Suprapubic skin (tissue), 4 donors: Measurements from ENCODE around the gene CCDC191. TPM values are rescaled to one million over a fixed set of nuclear protein-coding genes. Genes with fewer than 3 reads are reported as not detected.

ENCODE experiments used
- DNase-seq, 2 donors: peaks; one replicate each; pipeline ENCODE4 v3.0.0-alpha.2; 2019; ENCODE audit warnings: low spot score in 2 of 2
- H3K27ac ChIP-seq: fragments of 200-600 bp; sonication (generic); one replicate; pipeline ENCODE4 v1.5.1; 2019
- H3K27me3 ChIP-seq: fragments of 200-600 bp; sonication (generic); one replicate; pipeline ENCODE4 v1.5.1; 2019
- H3K36me3 ChIP-seq: fragments of 200-600 bp; sonication (generic); one replicate; pipeline ENCODE4 v1.5.1; 2019
- H3K4me1 ChIP-seq: fragments of 200-600 bp; sonication (generic); one replicate; pipeline ENCODE4 v1.5.1; 2019
- H3K4me3 ChIP-seq: fragments of 200-600 bp; sonication (generic); one replicate; pipeline ENCODE4 v1.5.1; 2019; ENCODE audit warnings: mild to moderate bottlenecking
- H3K9me3 ChIP-seq: fragments of 200-600 bp; sonication (generic); one replicate; pipeline ENCODE4 v1.5.1; 2019
- EP300 ChIP-seq: sonication (generic); formaldehyde crosslinking; IDR thresholded peaks from one replicate; pipeline ENCODE4 v1.6.1; 2017; ENCODE audit warnings: antibody characterized with exemption
- POLR2A ChIP-seq, 2 donors: fragments of 450-650 bp; IDR thresholded peaks; one replicate each; pipeline ENCODE4 v1.6.1; 2017; ENCODE audit warnings: antibody characterized with exemption in 2 of 2, mild to moderate bottlenecking in 2 of 2, moderate library complexity in 2 of 2
- POLR2AphosphoS5 ChIP-seq, 3 donors: sonication (generic); formaldehyde crosslinking; IDR thresholded peaks; one replicate each; pipeline ENCODE4 v1.6.1; 2017; ENCODE audit warnings: antibody characterized with exemption in 3 of 3
- WGBS: methylation state at CpG from one replicate; pipeline ENCODE4 v1.1.5; 2018; 5-methylcytosine and 5-hydroxymethylcytosine counted together
- total RNA-seq, 4 donors: library from RNA; depleted of rRNA; stranded (reverse); fragments of >200 nt; gene quantifications; one replicate each; pipeline ENCODE4 v1.1.0, GENCODE V29; 2016
- TF ChIP-seq, protein P1 (sequence below), 2 donors: fragments of 200-600 bp in 1 of 2; fragments of 450-650 bp in 1 of 2; sonication (generic) in 1 of 2; IDR thresholded peaks; one replicate each; pipeline ENCODE4 v1.5.1; 2016 to 2019; ENCODE audit warnings: antibody characterized with exemption in 2 of 2, mild to moderate bottlenecking in 1 of 2, moderate library complexity in 1 of 2

Gene CCDC191
- total RNA-seq, 4 donors from 2014 or later, result 2.6 to 10.9 (median 4.8) TPM

DNA sequence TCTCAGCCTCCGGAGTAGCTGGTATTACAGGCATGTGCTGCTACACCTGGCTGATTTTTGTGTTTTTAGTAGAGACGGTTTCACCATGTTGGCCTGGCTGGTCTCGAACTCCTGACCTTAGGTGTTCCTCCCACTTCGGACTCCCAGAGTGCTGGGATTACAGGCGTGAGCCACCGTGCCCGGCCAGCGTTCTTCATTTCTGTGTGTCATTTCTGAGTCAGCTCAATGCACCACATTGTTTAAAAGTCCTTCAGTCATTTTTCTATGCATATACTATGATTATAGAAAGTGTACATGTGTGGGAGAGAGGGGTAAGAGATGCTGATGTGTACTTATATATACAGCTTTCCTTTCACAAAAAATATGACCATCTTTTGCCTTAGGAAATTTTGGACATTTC is 2.3 kb upstream of the CCDC191 start:
- Histone ChIP-seq H3K27me3 (no peaks in the 10 kb centered on the region), H3K4me1 (peaks cover 23% of the 10 kb centered on the region), H3K36me3 (no peaks in the 10 kb centered on the region), H3K27ac (no peak overlapping the region), H3K4me3 (no peak overlapping the region), H3K9me3 (no peaks in the 10 kb centered on the region)
- TF ChIP-seq POLR2A (IDR thresholded peaks at IDR 0.05) (no peak), POLR2AphosphoS5 (IDR thresholded peaks at IDR 0.05) (no peak), EP300 (no peak)
- TF ChIP-seq, protein P1, sequence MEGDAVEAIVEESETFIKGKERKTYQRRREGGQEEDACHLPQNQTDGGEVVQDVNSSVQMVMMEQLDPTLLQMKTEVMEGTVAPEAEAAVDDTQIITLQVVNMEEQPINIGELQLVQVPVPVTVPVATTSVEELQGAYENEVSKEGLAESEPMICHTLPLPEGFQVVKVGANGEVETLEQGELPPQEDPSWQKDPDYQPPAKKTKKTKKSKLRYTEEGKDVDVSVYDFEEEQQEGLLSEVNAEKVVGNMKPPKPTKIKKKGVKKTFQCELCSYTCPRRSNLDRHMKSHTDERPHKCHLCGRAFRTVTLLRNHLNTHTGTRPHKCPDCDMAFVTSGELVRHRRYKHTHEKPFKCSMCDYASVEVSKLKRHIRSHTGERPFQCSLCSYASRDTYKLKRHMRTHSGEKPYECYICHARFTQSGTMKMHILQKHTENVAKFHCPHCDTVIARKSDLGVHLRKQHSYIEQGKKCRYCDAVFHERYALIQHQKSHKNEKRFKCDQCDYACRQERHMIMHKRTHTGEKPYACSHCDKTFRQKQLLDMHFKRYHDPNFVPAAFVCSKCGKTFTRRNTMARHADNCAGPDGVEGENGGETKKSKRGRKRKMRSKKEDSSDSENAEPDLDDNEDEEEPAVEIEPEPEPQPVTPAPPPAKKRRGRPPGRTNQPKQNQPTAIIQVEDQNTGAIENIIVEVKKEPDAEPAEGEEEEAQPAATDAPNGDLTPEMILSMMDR (IDR thresholded peaks at IDR 0.05), result no peak
- DNase-seq, result no peak
- 95% methylated on average over 8 of the region's 8 CpGs for WGBS

DNA sequence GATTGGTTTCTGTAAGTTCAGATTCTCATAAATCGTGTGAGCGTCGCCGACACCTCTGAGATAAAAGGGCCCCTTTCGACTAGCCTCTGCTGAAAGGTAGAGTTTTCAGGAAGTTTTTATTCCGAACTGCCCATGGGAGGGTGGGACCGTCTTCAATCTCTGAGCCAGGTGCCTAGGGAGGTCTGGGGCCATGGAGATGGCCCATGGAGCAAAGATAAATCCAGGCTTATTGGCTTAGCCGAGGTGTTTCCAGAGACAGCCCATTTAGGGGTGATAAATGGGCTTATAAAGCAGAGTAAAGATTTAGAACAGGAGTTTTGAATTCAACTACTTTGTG is 653 bp upstream of the CCDC191 start:
- peak overlapping the region; percentile 66 for H3K27ac ChIP-seq
- TF ChIP-seq POLR2AphosphoS5 (IDR thresholded peaks at IDR 0.05) (no peak), EP300 (no peak)
- WGBS, result 0% methylated on average over 8 of the region's 8 CpGs
- H3K36me3 ChIP-seq, result no peaks in the 10 kb centered on the region
- no peaks in the 10 kb centered on the region for H3K27me3 ChIP-seq
- H3K4me1 ChIP-seq, result peaks cover 23% of the 10 kb centered on the region
- H3K9me3 ChIP-seq, result no peaks in the 10 kb centered on the region
- DNase-seq, result no peak
- peak overlapping the region; percentile 71 for H3K4me3 ChIP-seq

DNA sequence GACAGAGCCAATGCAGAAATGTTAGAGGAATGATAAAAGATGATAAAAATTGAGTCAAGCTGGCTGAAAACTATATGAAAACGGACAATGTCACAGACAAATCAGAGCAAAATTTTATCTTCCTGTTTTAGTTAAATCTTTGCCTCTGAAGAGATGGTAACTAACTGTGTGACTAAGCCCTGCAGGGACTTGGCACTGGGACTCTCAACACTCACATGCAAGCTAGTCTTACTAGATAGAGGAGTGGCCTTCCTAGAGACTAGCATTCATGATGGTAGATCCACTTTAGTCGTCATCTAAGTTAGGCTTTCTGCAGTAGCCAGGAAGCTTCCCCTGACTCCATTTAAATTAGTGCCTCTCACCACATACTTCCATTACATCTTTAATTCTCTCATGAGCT is 4.1 kb downstream of the CCDC191 start:
- Histone ChIP-seq H3K4me3 (no peak overlapping the region), H3K36me3 (no peaks in the 10 kb centered on the region), H3K27me3 (no peaks in the 10 kb centered on the region), H3K27ac (no peak overlapping the region), H3K9me3 (no peaks in the 10 kb centered on the region), H3K4me1 (peaks cover 11% of the 10 kb centered on the region)
- WGBS, result 98% methylated on average over 2 of the region's 2 CpGs
- no peak for TF ChIP-seq EP300
- no peak for TF ChIP-seq POLR2AphosphoS5 (IDR thresholded peaks at IDR 0.05)
- TF ChIP-seq POLR2A (IDR thresholded peaks at IDR 0.05), result no peak
- DNase-seq, result no peak

DNA sequence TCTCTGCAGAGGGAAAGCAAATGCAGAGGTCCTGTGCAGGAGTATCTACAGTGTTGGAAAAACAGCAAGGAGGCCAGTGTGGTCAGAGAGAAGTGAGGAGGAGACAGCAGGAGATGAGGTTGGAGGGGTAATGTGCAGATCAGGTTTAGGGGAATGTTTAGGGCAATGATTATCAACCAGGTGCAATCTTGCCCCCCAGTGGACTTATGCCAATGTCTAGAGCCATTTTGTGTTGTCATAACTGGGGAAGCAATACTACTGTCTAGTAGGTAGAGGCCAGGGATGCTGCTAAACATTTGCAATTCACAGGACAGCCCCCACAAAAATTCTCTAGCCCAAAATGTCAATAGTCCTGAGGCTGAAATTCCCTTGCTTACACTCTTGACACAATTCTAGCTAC is 13.1 kb downstream of the CCDC191 start:
- no peak for DNase-seq
- no peaks in the 10 kb centered on the region for H3K9me3 ChIP-seq
- TF ChIP-seq POLR2A (IDR thresholded peaks at IDR 0.05), result no peak
- TF ChIP-seq, protein P1 (IDR thresholded peaks at IDR 0.05), result no peak
- no peaks in the 10 kb centered on the region for H3K4me1 ChIP-seq
- no peak overlapping the region for H3K27ac ChIP-seq
- no peaks in the 10 kb centered on the region for H3K27me3 ChIP-seq
- H3K4me3 ChIP-seq, result no peak overlapping the region
- peaks cover 5% of the 10 kb centered on the region for H3K36me3 ChIP-seq

DNA sequence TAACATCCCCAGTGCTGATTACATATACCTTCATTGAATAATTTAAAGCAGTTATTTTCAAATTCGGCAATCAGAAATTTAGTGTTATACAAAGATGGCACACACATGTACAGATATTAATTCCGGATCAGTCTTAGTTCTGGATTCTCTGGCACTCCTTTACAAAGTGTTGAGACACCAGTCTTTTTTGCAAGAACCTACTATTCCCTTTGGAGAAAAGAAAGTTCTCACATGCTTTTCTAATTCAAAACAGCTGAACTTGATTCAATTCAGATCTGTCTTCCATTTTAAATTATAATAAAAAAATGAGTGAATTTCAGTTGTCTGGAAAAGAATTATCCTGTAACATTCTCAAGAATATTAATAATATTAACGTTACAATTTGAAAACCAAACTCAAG is 20.4 kb downstream of the CCDC191 start:
- H3K36me3 ChIP-seq, result peaks cover 15% of the 10 kb centered on the region
- 80% methylated on average over 3 of the region's 3 CpGs for WGBS
- TF ChIP-seq EP300 (no peak), POLR2A (IDR thresholded peaks at IDR 0.05) (no peak), POLR2AphosphoS5 (IDR thresholded peaks at IDR 0.05) (no peak)
- TF ChIP-seq, protein P1 (IDR thresholded peaks at IDR 0.05), result no peak

DNA sequence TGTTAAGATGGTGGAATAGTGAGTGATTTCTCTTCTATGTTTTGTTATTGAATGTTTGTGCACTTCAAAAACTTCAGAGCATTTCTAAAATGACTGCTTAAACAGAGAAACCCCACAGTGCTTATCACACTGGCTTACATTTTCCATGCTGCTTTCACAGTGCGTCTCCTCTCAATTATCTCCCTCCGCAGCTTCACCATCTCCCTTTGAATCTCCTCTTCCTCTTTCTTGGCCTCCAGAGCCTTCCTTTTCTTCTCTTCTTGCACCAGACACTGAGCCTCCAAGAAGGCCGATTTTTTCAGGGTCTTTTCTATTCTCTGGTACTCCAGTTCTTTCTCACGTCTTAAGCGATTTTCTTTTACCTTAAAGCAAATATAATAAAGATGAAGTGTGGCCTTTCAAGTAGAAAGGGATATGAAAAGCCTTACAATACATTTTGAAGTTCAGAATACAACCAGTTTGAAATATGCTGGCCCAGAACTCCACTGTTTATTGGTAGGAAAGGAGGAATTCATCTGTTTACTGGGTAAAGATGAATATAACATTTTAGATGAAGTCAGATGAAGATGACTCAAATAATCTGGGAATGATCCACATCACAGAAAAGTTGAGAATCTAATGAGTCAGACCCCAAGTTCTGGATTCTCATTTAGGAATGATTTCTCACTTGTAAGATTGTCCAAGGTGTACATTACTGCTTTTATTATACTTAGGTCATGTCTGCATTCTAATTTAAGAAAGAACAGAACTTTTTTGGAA is 21.4 kb downstream of the CCDC191 start:
- H3K27me3 ChIP-seq, result no peaks in the 10 kb centered on the region
- TF ChIP-seq POLR2A (IDR thresholded peaks at IDR 0.05) (no peak), EP300 (no peak), POLR2AphosphoS5 (IDR thresholded peaks at IDR 0.05) (no peak)
- TF ChIP-seq, protein P1 (IDR thresholded peaks at IDR 0.05), result no peak
- H3K4me3 ChIP-seq, result no peak overlapping the region
- H3K4me1 ChIP-seq, result no peaks in the 10 kb centered on the region
- H3K36me3 ChIP-seq, result peaks cover 15% of the 10 kb centered on the region
- H3K27ac ChIP-seq, result peak overlapping the region; percentile 33
- WGBS, result 91% methylated on average over 5 of the region's 5 CpGs
- no peaks in the 10 kb centered on the region for H3K9me3 ChIP-seq
- DNase-seq, result no peak

More for the DNA sequence above, 20.4 kb downstream of the CCDC191 start:
- no peaks in the 10 kb centered on the region for H3K27me3 ChIP-seq
- H3K4me1 ChIP-seq, result no peaks in the 10 kb centered on the region
- no peak for DNase-seq
- peak overlapping the region; percentile 68 for H3K27ac ChIP-seq
- no peaks in the 10 kb centered on the region for H3K9me3 ChIP-seq
- H3K4me3 ChIP-seq, result no peak overlapping the region
